ENCODE results near the gene GIMD1. TPM values are rescaled to one million over a fixed set of nuclear protein-coding genes. Genes with fewer than 3 reads are reported as not detected.
"Not testable (repeated sequence)": the region's sequence is repeated elsewhere in the genome, so short reads cannot be mapped to it uniquely, and the experiment has no call there.

Gene GIMD1
- total RNA-seq, 1 experiment from 2014 or later, result not detected

DNA sequence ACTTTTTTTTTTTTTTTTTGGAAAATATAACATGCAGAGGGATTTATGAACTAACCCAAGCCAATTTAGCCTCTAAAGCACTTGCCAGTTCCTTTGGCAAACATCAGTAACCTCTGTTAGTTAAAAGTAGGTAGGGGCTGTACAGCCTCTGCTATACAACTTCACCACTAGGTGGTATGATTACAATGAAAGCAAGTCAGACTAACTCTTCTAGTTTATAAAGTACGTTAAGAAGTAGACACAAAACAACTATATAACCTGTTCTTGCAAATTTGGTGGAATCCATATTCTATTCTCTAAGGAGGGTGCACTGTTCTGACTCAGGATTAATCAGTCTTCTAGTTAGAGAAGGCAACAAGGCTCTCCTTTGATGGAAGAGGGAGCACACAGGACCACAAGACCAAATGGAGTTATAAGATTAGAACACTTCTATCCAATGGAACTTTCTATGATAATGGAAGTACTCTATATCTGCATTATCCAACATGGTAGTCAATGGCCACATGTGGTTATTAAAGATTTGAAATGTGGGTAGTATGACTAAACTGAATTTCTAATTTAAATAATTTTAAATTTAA, 39.4 kb downstream of the GIMD1 start:
- H3K4me1 Mint-ChIP-seq (ENCODE audit: low read depth, unreplicated experiment), result no peaks in the 10 kb centered on the region
- H3K27me3 Mint-ChIP-seq (ENCODE audit: unreplicated experiment), result no peaks in the 10 kb centered on the region
- DNase-seq, result no peak
- no peaks in the 10 kb centered on the region for H3K9me3 Mint-ChIP-seq (ENCODE audit: low read depth, unreplicated experiment)
- TF ChIP-seq, protein P1, sequence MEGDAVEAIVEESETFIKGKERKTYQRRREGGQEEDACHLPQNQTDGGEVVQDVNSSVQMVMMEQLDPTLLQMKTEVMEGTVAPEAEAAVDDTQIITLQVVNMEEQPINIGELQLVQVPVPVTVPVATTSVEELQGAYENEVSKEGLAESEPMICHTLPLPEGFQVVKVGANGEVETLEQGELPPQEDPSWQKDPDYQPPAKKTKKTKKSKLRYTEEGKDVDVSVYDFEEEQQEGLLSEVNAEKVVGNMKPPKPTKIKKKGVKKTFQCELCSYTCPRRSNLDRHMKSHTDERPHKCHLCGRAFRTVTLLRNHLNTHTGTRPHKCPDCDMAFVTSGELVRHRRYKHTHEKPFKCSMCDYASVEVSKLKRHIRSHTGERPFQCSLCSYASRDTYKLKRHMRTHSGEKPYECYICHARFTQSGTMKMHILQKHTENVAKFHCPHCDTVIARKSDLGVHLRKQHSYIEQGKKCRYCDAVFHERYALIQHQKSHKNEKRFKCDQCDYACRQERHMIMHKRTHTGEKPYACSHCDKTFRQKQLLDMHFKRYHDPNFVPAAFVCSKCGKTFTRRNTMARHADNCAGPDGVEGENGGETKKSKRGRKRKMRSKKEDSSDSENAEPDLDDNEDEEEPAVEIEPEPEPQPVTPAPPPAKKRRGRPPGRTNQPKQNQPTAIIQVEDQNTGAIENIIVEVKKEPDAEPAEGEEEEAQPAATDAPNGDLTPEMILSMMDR (IDR thresholded peaks at IDR 0.05; ENCODE audit: unreplicated experiment), result peak; percentile 32
- CTCF ChIA-PET, result interaction anchor here (0.7 kb wide), 1 partner anchor 384 kb away, joined by 4 read pairs; no protein-coding TSS in a partner anchor
- H3K4me3 Mint-ChIP-seq (ENCODE audit: low read depth, unreplicated experiment), result no peak overlapping the region
- intact Hi-C loops (cut with micrococcal nuclease; ENCODE audit: unreplicated experiment), result loop anchor here (2.0 to 5.0 kb wide), 2 partner anchors 480 to 568 kb away; no protein-coding TSS in a partner anchor
- peaks cover 13% of the 10 kb centered on the region for H3K36me3 Mint-ChIP-seq (ENCODE audit: insufficient read depth, unreplicated experiment)
- no TSS peak for BruUV-seq (replicated peaks)
- H3K27ac Mint-ChIP-seq (ENCODE audit: unreplicated experiment), result no peak overlapping the region

DNA sequence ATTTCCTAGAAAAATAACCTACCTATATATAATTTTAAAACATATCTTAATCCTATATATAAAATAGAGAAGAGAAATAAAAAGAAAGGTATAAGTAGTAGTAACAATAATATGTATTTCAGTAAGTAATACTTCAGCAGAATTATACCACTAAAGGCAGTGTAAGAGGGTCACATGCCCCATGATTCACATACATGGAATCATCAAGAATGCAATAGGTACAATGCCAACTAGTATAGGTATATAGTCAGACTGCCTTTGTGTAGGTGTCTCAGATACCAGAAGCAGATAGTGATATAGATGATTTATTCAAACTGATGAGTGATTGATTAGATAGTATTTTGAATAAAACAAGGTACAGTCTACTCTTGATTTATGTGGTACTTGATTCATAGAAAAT, 42.8 kb downstream of the GIMD1 start:
- intact Hi-C loops (cut with micrococcal nuclease; ENCODE audit: unreplicated experiment), result loop anchor here (5.0 kb wide), 1 partner anchor 572 kb away; no protein-coding TSS in a partner anchor
- no peaks in the 10 kb centered on the region for H3K9me3 Mint-ChIP-seq (ENCODE audit: low read depth, unreplicated experiment)

DNA sequence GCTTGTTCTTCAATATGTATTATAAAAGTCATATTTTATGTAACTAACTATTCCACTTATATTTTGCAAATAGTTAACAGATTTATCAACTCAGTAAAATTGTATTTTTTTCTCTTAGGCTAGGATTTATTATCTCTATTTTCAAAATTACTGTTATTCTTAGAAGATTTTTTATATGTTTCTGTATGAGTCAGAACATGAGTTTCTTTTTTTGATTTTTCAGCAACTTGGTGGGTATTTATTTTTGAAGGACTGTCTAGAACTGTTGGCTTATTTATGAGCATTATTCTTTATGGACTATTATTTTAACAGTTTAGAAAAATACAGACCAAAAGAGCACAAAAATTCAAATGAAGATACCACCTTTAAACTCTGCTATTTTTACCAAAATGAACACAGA, 45.5 kb downstream of the GIMD1 start:
- DNase-seq, result no peak
- intact Hi-C loops (cut with micrococcal nuclease; ENCODE audit: unreplicated experiment), result no loop called here
- no peak overlapping the region for H3K4me3 Mint-ChIP-seq (ENCODE audit: low read depth, unreplicated experiment)
- CTCF ChIA-PET, result interaction anchor here (0.7 kb wide), 1 partner anchor 23 kb away, joined by 3 read pairs; no protein-coding TSS in a partner anchor
- no peaks in the 10 kb centered on the region for H3K4me1 Mint-ChIP-seq (ENCODE audit: low read depth, unreplicated experiment)
- H3K27me3 Mint-ChIP-seq (ENCODE audit: unreplicated experiment), result no peaks in the 10 kb centered on the region
- H3K9me3 Mint-ChIP-seq (ENCODE audit: low read depth, unreplicated experiment), result no peaks in the 10 kb centered on the region
- H3K27ac Mint-ChIP-seq (ENCODE audit: unreplicated experiment), result no peak overlapping the region
- TF ChIP-seq, protein P1 (IDR thresholded peaks at IDR 0.05; ENCODE audit: unreplicated experiment), result no peak
- peaks cover 5% of the 10 kb centered on the region for H3K36me3 Mint-ChIP-seq (ENCODE audit: insufficient read depth, unreplicated experiment)
- BruUV-seq (replicated peaks), result no TSS peak

More for the DNA sequence above, 42.8 kb downstream of the GIMD1 start:
- CTCF ChIA-PET, result no interaction called here
- TF ChIP-seq, protein P1 (IDR thresholded peaks at IDR 0.05; ENCODE audit: unreplicated experiment), result no peak
- H3K4me1 Mint-ChIP-seq (ENCODE audit: low read depth, unreplicated experiment), result no peaks in the 10 kb centered on the region
- H3K27me3 Mint-ChIP-seq (ENCODE audit: unreplicated experiment), result no peaks in the 10 kb centered on the region
- no TSS peak for BruUV-seq (replicated peaks)
- peaks cover 4% of the 10 kb centered on the region for H3K36me3 Mint-ChIP-seq (ENCODE audit: insufficient read depth, unreplicated experiment)
- DNase-seq, result no peak
- no peak overlapping the region for H3K4me3 Mint-ChIP-seq (ENCODE audit: low read depth, unreplicated experiment)
- H3K27ac Mint-ChIP-seq (ENCODE audit: unreplicated experiment), result no peak overlapping the region

DNA sequence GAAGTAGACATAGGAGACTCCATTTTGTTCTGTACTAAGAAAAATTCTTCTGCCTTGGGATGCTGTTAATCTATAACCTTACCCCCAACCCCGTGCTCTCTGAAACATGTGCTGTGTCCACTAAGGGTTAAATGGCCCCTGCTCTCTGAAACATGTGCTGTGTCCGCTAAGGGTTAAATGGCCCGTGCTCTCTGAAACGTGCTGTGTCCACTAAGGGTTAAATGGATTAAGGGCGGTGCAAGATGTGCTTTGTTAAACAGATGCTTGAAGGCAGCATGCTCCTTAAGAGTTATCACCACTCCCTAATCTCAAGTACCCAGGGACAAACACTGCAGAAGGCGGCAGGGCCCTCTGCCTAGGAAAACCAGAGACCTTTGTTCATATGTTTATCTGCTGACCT, 46.8 kb downstream of the GIMD1 start:
- H3K9me3 Mint-ChIP-seq (ENCODE audit: low read depth, unreplicated experiment); H3K4me1 Mint-ChIP-seq (ENCODE audit: low read depth, unreplicated experiment); H3K36me3 Mint-ChIP-seq (ENCODE audit: insufficient read depth, unreplicated experiment); H3K27me3 Mint-ChIP-seq (ENCODE audit: unreplicated experiment); BruUV-seq (replicated peaks); intact Hi-C loops (cut with micrococcal nuclease; ENCODE audit: unreplicated experiment); DNase-seq; H3K4me3 Mint-ChIP-seq (ENCODE audit: low read depth, unreplicated experiment); CTCF ChIA-PET; H3K27ac Mint-ChIP-seq (ENCODE audit: unreplicated experiment): not testable (repeated sequence)

DNA sequence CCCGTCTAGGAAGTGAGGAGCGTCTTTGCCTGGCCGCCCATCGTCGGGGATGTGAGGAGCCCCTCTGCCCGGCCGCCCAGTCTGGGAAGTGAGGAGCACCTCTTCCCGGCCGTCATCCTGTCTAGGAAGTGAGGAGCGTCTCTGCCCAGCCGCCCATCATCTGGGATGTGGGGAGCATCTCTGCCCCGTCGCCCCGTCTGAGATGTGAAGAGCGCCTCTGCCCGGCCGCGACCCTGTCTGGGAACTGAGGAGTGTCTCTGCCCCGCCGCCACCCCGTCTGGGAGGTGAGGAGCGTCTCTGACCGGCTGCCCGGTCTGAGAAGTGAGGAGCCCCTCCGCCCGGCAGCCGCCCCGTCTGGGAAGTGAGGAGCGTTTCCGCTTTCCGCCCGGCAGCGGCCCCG, 47.4 kb downstream of the GIMD1 start:
- H3K9me3 Mint-ChIP-seq (ENCODE audit: low read depth, unreplicated experiment); H3K4me3 Mint-ChIP-seq (ENCODE audit: low read depth, unreplicated experiment); BruUV-seq (replicated peaks); CTCF ChIA-PET; DNase-seq; H3K4me1 Mint-ChIP-seq (ENCODE audit: low read depth, unreplicated experiment); H3K27me3 Mint-ChIP-seq (ENCODE audit: unreplicated experiment); H3K27ac Mint-ChIP-seq (ENCODE audit: unreplicated experiment); H3K36me3 Mint-ChIP-seq (ENCODE audit: insufficient read depth, unreplicated experiment); intact Hi-C loops (cut with micrococcal nuclease; ENCODE audit: unreplicated experiment): not testable (repeated sequence)
